GM10847 (cell line): Measurements from ENCODE around the gene ZNF746.

Experiments used
- POLR2A ChIP-seq: IDR thresholded peaks from 2 replicates; pipeline ENCODE4 v1.6.1; 2011; ENCODE audit not compliant: insufficient read length; ENCODE audit errors: extremely low read depth

Gene ZNF746

GRCh38 chr7:149427096-149427680 is 70.4 kb downstream of the ZNF746 start:
- TF ChIP-seq POLR2A = no peak

GRCh38 chr7:149423449-149424110 is 74.0 kb downstream of the ZNF746 start:
- TF ChIP-seq POLR2A = no peak

GRCh38 chr7:149422914-149423301 is 74.7 kb downstream of the ZNF746 start:
- TF ChIP-seq POLR2A = no peak
